Fibroblast of lung (primary cell): ENCODE data around the gene PHRF1. TPM values are rescaled to one million over a fixed set of nuclear protein-coding genes. Genes with fewer than 3 reads are reported as not detected.

Experiments used
- DNase-seq, 2 donors: peaks; one replicate each; pipeline versions ENCODE4 v3.0.0 to v3.0.0-alpha.2; 2010; ENCODE audit warnings: low read depth in 2 of 2
- H2AFZ ChIP-seq: 2 replicates; pipeline ENCODE4 v1.5.1; 2012; ENCODE audit warnings: low read length, control low read depth, inconsistent platforms
- H3K27ac ChIP-seq: 2 replicates; pipeline ENCODE4 v1.5.1; 2011; ENCODE audit warnings: low read length, control low read depth; ENCODE audit not compliant: insufficient read depth
- H3K27me3 ChIP-seq: 2 replicates; pipeline ENCODE4 v1.5.1; 2011; ENCODE audit warnings: mild to moderate bottlenecking, low read length; ENCODE audit not compliant: control insufficient read depth, insufficient read depth
- H3K36me3 ChIP-seq: 2 replicates; pipeline ENCODE4 v1.5.1; 2011; ENCODE audit warnings: low read length; ENCODE audit not compliant: control insufficient read depth, insufficient read depth
- H3K4me1 ChIP-seq: 2 replicates; pipeline ENCODE4 v1.5.1; 2011; ENCODE audit warnings: low read length; ENCODE audit not compliant: control insufficient read depth, insufficient read depth; ENCODE audit errors: extremely low read depth
- H3K4me2 ChIP-seq: 2 replicates; pipeline ENCODE4 v1.5.1; 2011; ENCODE audit warnings: low read length, control low read depth; ENCODE audit not compliant: insufficient read depth; ENCODE audit errors: extremely low read depth
- H3K4me3 ChIP-seq, 4 experiments: fragments of 200-600 bp in 1 of 4; sonication (generic) in 1 of 4; replicated peaks in 1 of 4; 2 replicates each; pipeline ENCODE4 v1.5.1; 2011 to 2016; ENCODE audit warnings: low read length in 4 of 4, low read depth in 3 of 4, mild to moderate bottlenecking in 3 of 4, control low read depth in 2 of 4, inconsistent platforms in 1 of 4, mixed read lengths in 1 of 4; ENCODE audit not compliant: insufficient read depth in 1 of 4; ENCODE audit errors: control extremely low read depth in 1 of 4
- H3K79me2 ChIP-seq: 2 replicates; pipeline ENCODE4 v1.5.1; 2012; ENCODE audit warnings: mild to moderate bottlenecking, low read length, inconsistent platforms; ENCODE audit not compliant: control insufficient read depth, insufficient read depth
- H3K9ac ChIP-seq: 2 replicates; pipeline ENCODE4 v1.5.1; 2011; ENCODE audit warnings: mild to moderate bottlenecking, low read length, control low read depth; ENCODE audit not compliant: insufficient read depth
- H3K9me3 ChIP-seq: 2 replicates; pipeline ENCODE4 v1.5.1; 2012; ENCODE audit warnings: low read depth, low read length; ENCODE audit not compliant: control insufficient read depth, insufficient read depth
- H4K20me1 ChIP-seq: 2 replicates; pipeline ENCODE4 v1.5.1; 2011; ENCODE audit warnings: low read length; ENCODE audit not compliant: control insufficient read depth, insufficient read depth; ENCODE audit errors: extremely low read depth
- EZH2 ChIP-seq: IDR thresholded peaks from 2 replicates; pipeline ENCODE4 v1.5.1; 2012; ENCODE audit warnings: low read length, control low read depth, mild to moderate bottlenecking; ENCODE audit errors: missing control alignments
- polyA plus RNA-seq, 2 donors: library from polyadenylated mRNA; depleted of rRNA in 1 of 2; stranded (reverse) in 1 of 2; unstranded in 1 of 2; fragments of >200 nt; gene quantifications; 2 replicates each; pipeline ENCODE4 v1.2.1, GENCODE V29; 2011 to 2012; ENCODE audit warnings: missing spikeins in 1 of 2
- total RNA-seq: library from RNA; depleted of rRNA; stranded (reverse); fragments of >200 nt; gene quantifications from 2 replicates; pipeline ENCODE4 v1.2.1, GENCODE V29; 2014
- TF ChIP-seq, protein P1 (sequence below), 2 donors: IDR thresholded peaks in 1 of 2; conservative IDR thresholded peaks in 1 of 2; 1 replicate in 1 of 2; 2 replicates in 1 of 2; pipeline ENCODE4 v1.5.1; 2011 to 2012; ENCODE audit warnings: low read length in 2 of 2, control low read depth in 1 of 2, inconsistent platforms in 1 of 2, low read depth in 1 of 2, mild to moderate bottlenecking in 1 of 2

The PHRF1 gene
- total and polyA plus RNA-seq, 2 donors (not counting 1 experiment from before 2014, with no cell fraction given): 5.9 to 16.8 TPM

DNA sequence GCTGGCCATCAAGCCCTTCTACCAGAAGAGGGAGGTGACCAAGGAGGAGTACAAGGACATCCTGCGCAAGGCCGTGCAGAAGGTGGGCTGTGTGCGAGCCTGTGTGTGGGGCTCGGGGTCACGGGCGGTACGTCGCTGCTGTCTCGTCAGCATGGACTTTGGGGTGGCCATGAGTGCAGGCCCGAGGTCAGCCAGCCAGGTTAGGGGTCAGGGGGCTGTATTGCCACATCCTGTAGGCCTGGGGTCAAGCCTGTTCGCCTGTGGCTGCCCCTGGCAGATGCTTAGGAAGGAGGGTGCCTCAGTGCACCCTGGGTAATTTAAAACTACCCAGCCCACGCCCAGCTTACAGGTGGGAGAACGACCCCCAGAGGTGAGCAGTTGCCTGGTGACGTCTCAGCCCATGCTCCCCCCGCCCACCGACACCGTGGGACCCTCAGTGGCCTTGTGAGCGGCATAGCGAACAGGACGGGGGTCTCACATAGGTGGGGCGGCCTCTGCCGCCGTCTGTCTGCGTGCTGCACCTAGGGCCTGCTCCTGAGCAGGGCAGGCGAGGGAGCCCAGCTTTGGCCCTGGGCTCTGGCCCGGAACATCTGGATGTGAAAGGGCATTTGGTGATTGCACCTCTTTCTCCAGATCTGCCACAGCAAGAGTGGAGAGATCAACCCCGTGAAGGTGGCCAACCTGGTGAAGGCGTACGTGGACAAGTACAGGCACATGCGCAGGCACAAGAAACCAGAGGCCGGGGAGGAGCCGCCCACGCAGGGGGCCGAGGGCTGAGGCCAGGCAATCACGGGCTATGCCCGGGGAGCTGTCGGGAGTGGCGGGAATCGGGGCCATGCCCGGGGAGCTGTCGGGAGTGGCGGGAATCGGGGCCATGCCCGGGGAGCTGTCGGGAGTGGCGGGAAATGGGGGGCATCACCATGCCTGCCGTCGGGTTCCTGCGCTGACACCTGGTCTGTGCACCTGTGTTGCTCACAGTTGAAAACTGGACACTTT, 35.0 kb downstream of the PHRF1 start:
- Histone ChIP-seq H3K27ac (no peak overlapping the region), H3K4me2 (no peak overlapping the region), H3K9ac (no peak overlapping the region), H3K4me1 (no peaks in the 10 kb centered on the region), H3K36me3 (peaks cover 51% of the 10 kb centered on the region), H3K4me3 (no peak overlapping the region), H2AFZ (no peak overlapping the region), H4K20me1 (no peaks in the 10 kb centered on the region), H3K79me2 (no peaks in the 10 kb centered on the region), H3K27me3 (no peaks in the 10 kb centered on the region), H3K9me3 (no peaks in the 10 kb centered on the region)
- no peak for DNase-seq
- TF ChIP-seq, protein P1, sequence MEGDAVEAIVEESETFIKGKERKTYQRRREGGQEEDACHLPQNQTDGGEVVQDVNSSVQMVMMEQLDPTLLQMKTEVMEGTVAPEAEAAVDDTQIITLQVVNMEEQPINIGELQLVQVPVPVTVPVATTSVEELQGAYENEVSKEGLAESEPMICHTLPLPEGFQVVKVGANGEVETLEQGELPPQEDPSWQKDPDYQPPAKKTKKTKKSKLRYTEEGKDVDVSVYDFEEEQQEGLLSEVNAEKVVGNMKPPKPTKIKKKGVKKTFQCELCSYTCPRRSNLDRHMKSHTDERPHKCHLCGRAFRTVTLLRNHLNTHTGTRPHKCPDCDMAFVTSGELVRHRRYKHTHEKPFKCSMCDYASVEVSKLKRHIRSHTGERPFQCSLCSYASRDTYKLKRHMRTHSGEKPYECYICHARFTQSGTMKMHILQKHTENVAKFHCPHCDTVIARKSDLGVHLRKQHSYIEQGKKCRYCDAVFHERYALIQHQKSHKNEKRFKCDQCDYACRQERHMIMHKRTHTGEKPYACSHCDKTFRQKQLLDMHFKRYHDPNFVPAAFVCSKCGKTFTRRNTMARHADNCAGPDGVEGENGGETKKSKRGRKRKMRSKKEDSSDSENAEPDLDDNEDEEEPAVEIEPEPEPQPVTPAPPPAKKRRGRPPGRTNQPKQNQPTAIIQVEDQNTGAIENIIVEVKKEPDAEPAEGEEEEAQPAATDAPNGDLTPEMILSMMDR (conservative IDR thresholded peaks at IDR 0.05 in 1 of 2, IDR thresholded peaks at IDR 0.05 in 1 of 2; ENCODE audit: low read depth in 1 of 2, low read length in 2 of 2): no peak
- no peak for TF ChIP-seq EZH2

DNA sequence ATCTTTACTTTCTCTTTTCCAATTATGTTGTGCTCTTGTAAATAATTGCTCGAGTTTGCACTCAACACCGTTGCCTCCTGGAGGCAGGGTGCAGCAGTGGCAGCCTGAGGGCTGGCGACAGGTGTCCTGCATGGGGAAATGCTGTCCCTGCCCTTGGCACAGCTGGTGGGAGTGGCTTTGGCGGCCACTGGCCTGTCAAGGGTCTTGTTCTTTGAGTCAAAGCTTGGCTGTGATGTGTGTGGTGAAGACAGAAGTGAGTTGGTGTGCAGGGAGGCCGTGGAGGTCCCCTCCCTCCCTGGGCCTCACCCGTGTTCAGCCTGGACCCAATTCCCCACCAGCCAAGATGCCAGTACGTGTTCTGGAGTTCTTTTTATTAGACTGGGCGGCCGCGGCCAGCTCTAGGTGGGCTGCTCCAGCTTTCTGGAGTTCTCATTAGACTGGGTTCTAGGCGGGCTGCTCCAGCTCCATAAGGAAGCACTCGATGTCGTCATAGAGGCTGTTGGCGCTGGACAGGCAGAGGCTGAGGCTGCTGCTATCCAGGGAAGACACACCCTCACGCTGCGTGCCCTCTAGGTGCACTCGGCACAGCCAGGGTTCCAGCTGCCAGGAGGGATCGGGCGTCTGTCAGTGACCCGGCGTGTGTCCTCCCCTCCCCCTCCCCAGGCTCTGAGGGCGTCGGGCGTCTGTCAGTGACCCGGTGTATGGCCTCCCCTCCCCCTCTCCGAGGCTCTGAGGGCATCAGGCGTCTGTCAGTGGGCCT, 36.1 kb downstream of the PHRF1 start:
- H3K79me2 ChIP-seq: no peaks in the 10 kb centered on the region
- H2AFZ ChIP-seq: no peak overlapping the region
- peaks cover 46% of the 10 kb centered on the region for H3K36me3 ChIP-seq
- no peaks in the 10 kb centered on the region for H3K27me3 ChIP-seq
- peak in 1 of 2 donors; percentile 35 for DNase-seq
- no peaks in the 10 kb centered on the region for H3K9me3 ChIP-seq
- no peaks in the 10 kb centered on the region for H3K4me1 ChIP-seq
- H3K4me3 ChIP-seq: no peak overlapping the region
- no peak for TF ChIP-seq EZH2
- TF ChIP-seq, protein P1 (conservative IDR thresholded peaks at IDR 0.05 in 1 of 2, IDR thresholded peaks at IDR 0.05 in 1 of 2; ENCODE audit: low read depth in 1 of 2, low read length in 2 of 2): peak; percentile 14 to 38
- no peak overlapping the region for H3K9ac ChIP-seq
- H3K4me2 ChIP-seq: no peak overlapping the region
- no peak overlapping the region for H3K27ac ChIP-seq
- H4K20me1 ChIP-seq: no peaks in the 10 kb centered on the region

DNA sequence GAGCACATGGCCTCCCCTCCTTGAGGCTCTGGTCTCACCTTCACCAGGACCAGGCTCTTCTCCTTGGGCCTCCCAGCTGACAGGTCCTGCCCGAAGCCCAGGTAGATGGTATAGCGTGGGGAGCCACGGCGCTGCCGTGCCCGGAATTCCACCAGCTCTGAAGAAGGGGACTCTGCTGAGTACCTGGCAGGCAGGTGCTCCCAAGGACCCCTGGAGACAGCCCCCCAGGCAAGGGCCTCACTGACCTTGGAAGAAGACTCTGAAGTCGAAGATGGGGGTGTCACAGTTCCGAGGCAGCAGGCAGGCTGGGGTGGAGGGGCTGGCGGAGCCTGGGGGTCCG, 36.7 kb downstream of the PHRF1 start:
- Histone ChIP-seq H3K4me2 (no peak overlapping the region), H3K9ac (no peak overlapping the region), H3K9me3 (no peaks in the 10 kb centered on the region), H3K4me1 (no peaks in the 10 kb centered on the region), H2AFZ (no peak overlapping the region), H3K4me3 (no peak overlapping the region), H3K27ac (no peak overlapping the region), H3K27me3 (no peaks in the 10 kb centered on the region), H3K79me2 (no peaks in the 10 kb centered on the region), H3K36me3 (peaks cover 43% of the 10 kb centered on the region), H4K20me1 (no peaks in the 10 kb centered on the region)
- DNase-seq: no peak
- TF ChIP-seq, protein P1 (conservative IDR thresholded peaks at IDR 0.05 in 1 of 2, IDR thresholded peaks at IDR 0.05 in 1 of 2; ENCODE audit: low read depth in 1 of 2, low read length in 2 of 2): no peak
- no peak for TF ChIP-seq EZH2
